Kidney (tissue), 14 donors: ENCODE data around the gene PRELP. TPM values are rescaled to one million over a fixed set of nuclear protein-coding genes. Genes with fewer than 3 reads are reported as not detected.

Experiments
- DNase-seq, 5 donors: peaks; one replicate each; pipeline ENCODE4 v3.0.0-alpha.2; 2013 to 2020
- FAIRE-seq: peaks from 2 replicates; lab custom pipeline; 2012; peaks lifted over from hg19 to GRCh38; lab: Jason Lieb, UNC
- H3K27ac ChIP-seq, 2 donors: one replicate each; pipeline ENCODE4 v1.7.0; 2013; ENCODE audit warnings: low read depth in 2 of 2, low read length in 2 of 2, inconsistent platforms in 1 of 2
- H3K27me3 ChIP-seq: one replicate; pipeline ENCODE4 v1.7.1; 2013; ENCODE audit warnings: low read length, inconsistent platforms; ENCODE audit not compliant: control insufficient read depth, insufficient read depth
- H3K36me3 ChIP-seq, 3 donors: one replicate each; pipeline versions ENCODE4 v1.7.0 to v1.7.1; 2013; ENCODE audit warnings: low read length in 3 of 3, control low read depth in 1 of 3, inconsistent platforms in 1 of 3; ENCODE audit not compliant: insufficient read depth in 3 of 3, control insufficient read depth in 2 of 3
- H3K4me1 ChIP-seq, 3 donors: one replicate each; pipeline versions ENCODE4 v1.7.0 to v1.7.1; 2013; ENCODE audit warnings: low read length in 3 of 3, inconsistent platforms in 1 of 3, low read depth in 1 of 3; ENCODE audit not compliant: control insufficient read depth in 2 of 3, insufficient read depth in 2 of 3
- H3K4me3 ChIP-seq, 3 donors: one replicate each; pipeline versions ENCODE4 v1.7.0 to v1.8.1; 2013; ENCODE audit warnings: low read length in 3 of 3, control low read depth in 1 of 3, inconsistent platforms in 1 of 3
- H3K9ac ChIP-seq, 3 donors: one replicate each; pipeline versions ENCODE4 v1.7.0 to v1.7.1; 2013; ENCODE audit warnings: low read length in 3 of 3, control low read depth in 1 of 3, inconsistent platforms in 1 of 3
- H3K9me3 ChIP-seq, 3 donors: one replicate each; pipeline versions ENCODE4 v1.7.0 to v1.7.1; 2013; ENCODE audit warnings: low read length in 3 of 3, control low read depth in 1 of 3, inconsistent platforms in 1 of 3; ENCODE audit not compliant: control insufficient read depth in 2 of 3, insufficient read depth in 1 of 3
- CTCF ChIP-seq: IDR thresholded peaks from 3 replicates; pipeline ENCODE4 v1.5.1; 2012; ENCODE audit warnings: mild to moderate bottlenecking, moderate library complexity, borderline replicate concordance; ENCODE audit not compliant: insufficient read depth; ENCODE audit errors: extremely low read depth
- intact Hi-C: fragments of 100-400 bp; cut with DNase I; formaldehyde crosslinking; loops from one replicate; pipeline ENCODE4 v1.11.1; 2022
- polyA plus RNA-seq: library from polyadenylated mRNA; stranded (reverse); fragments of 350-450 nt; fragmentation: Illumina TruSeq; extraction: RNeasy Lipid Tissue Mini Kit (QIAGEN cat#74804); gene quantifications from one replicate; pipeline ENCODE4 v1.2.3, GENCODE V29; 2014; ENCODE audit warnings: low read depth, low replicate concordance; ENCODE audit not compliant: insufficient read depth
- total RNA-seq: library from RNA; stranded (reverse); fragmentation: NEBNext Ultra II Directional; extraction: Animal tissue kit (Norgen Biotek cat#: 25700); gene quantifications from one replicate; pipeline ENCODE4 v1.2.1, GENCODE V29; 2021
- donor health status: control.
- donor health status: control.
- donor health status: control.
- donor health status: control.
- donor health status: control.
- donor health status: DM: yes; HTN: yes; CAD: no.
- donor health status: Normal renal cell carcinoma (clear cell type).

PRELP gene
- total and polyA plus RNA-seq, 2 donors from 2014 or later = 9.5 to 24.5 TPM

DNA sequence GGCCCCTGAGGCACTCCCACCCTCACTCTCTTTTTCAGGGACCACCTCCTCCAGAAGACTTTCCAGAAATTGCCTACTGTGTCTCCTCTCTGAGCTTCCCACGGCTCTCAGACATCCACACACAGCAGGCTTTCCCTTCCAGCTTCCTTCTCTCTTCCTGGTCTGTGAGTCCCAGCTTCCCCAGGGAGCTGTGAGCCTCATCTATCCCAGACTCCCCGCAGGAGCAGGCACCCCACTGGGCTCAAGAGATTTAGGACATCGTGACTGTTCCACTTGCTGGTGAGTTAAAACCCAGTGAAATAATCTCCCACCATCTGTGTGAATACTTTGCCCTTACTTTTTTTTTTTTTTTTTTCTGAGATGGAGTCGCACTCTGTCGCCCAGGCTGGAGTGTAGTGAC, 22.0 kb upstream of the PRELP start:
- Histone ChIP-seq H3K4me3 (no peak overlapping the region), H3K4me1 (peaks cover 0 to 2% (median 0%) of the 10 kb centered on the region in 3 donors), H3K27me3 (no peaks in the 10 kb centered on the region), H3K36me3 (no peaks in the 10 kb centered on the region), H3K27ac (no peak overlapping the region), H3K9me3 (no peaks in the 10 kb centered on the region), H3K9ac (no peak overlapping the region)
- TF ChIP-seq CTCF = no peak
- intact Hi-C loops = no loop called here
- no peak for DNase-seq
- FAIRE-seq = no peak

GRCh38 chr1:203454986-203455471, 20.6 kb upstream of the PRELP start:
- FAIRE-seq (no peak), DNase-seq (no peak)
- H3K27ac ChIP-seq = no peak overlapping the region
- no peak overlapping the region for H3K9ac ChIP-seq
- no peak for TF ChIP-seq CTCF
- intact Hi-C loops = no loop called here
- H3K4me3 ChIP-seq = no peak overlapping the region
- no peaks in the 10 kb centered on the region for H3K36me3 ChIP-seq
- H3K9me3 ChIP-seq = no peaks in the 10 kb centered on the region
- no peaks in the 10 kb centered on the region for H3K27me3 ChIP-seq
- peaks cover 0 to 2% (median 0%) of the 10 kb centered on the region in 3 donors for H3K4me1 ChIP-seq

GRCh38 chr1:203455706-203456105, 19.9 kb upstream of the PRELP start:
- Histone ChIP-seq H3K27ac (no peak overlapping the region), H3K4me1 (no peaks in the 10 kb centered on the region), H3K9me3 (no peaks in the 10 kb centered on the region), H3K36me3 (no peaks in the 10 kb centered on the region), H3K4me3 (no peak overlapping the region), H3K27me3 (no peaks in the 10 kb centered on the region), H3K9ac (no peak overlapping the region)
- no peak for TF ChIP-seq CTCF
- intact Hi-C loops = no loop called here
- FAIRE-seq (no peak), DNase-seq (no peak)

DNA sequence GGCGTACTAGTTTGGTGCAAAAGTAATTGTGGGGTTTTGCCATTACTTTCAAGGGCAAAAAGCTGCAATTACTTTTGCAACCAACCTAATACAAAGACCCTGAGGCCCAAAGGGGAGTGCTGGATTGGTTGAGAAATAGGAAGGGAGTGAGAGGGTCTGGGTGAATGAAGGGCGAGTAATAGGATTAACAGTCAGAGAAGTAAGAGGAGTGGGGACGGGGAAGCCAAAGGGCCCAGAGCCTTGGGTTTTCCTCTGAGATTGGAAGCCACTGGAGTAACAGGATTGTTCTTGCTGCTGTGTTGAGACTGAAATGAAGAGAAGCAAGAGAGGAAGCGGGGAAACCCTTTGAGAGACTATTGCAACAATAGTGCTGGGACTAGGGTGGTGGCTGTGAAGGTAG, 19.0 kb upstream of the PRELP start:
- no peak for FAIRE-seq
- H3K27ac ChIP-seq = no peak overlapping the region
- H3K9me3 ChIP-seq = no peaks in the 10 kb centered on the region
- no peak overlapping the region for H3K4me3 ChIP-seq
- H3K4me1 ChIP-seq = no peaks in the 10 kb centered on the region
- no peak for TF ChIP-seq CTCF
- H3K9ac ChIP-seq = no peak overlapping the region
- intact Hi-C loops = no loop called here
- DNase-seq = no peak
- H3K36me3 ChIP-seq = no peaks in the 10 kb centered on the region
- no peaks in the 10 kb centered on the region for H3K27me3 ChIP-seq
